Activated naive CD8-positive, alpha-beta T cell (primary cell): ENCODE data around the gene RABEP2.

Experiments
- H3K27ac Mint-ChIP-seq: one replicate; pipeline ENCODE4 v1.8.0; 2021; ENCODE audit warnings: mixed read lengths
- H3K27me3 Mint-ChIP-seq: one replicate; pipeline ENCODE4 v1.8.0; 2021; ENCODE audit warnings: mixed read lengths
- H3K36me3 Mint-ChIP-seq: one replicate; pipeline ENCODE4 v1.8.0; 2021; ENCODE audit warnings: mixed read lengths
- H3K4me1 Mint-ChIP-seq: one replicate; pipeline ENCODE4 v1.8.0; 2021; ENCODE audit warnings: low read depth, mixed read lengths
- H3K4me3 Mint-ChIP-seq: one replicate; pipeline ENCODE4 v1.8.0; 2021; ENCODE audit warnings: mild to moderate bottlenecking, mixed read lengths
- H3K9me3 Mint-ChIP-seq: one replicate; pipeline ENCODE4 v1.8.0; 2021; ENCODE audit warnings: low read depth, mixed read lengths

RABEP2 gene

GRCh38 chr16:28923652-28924398, 1.2 kb downstream of the RABEP2 start:
- no peaks in the 10 kb centered on the region for H3K9me3 Mint-ChIP-seq
- H3K4me3 Mint-ChIP-seq, result peak overlapping the region; percentile 71
- H3K4me1 Mint-ChIP-seq, result peaks cover 19% of the 10 kb centered on the region
- H3K27me3 Mint-ChIP-seq, result no peaks in the 10 kb centered on the region
- peaks cover 5% of the 10 kb centered on the region for H3K36me3 Mint-ChIP-seq
- H3K27ac Mint-ChIP-seq, result peak overlapping the region; percentile 41

GRCh38 chr16:28923231-28923587, 1.8 kb downstream of the RABEP2 start:
- peak overlapping the region; percentile 41 for H3K27ac Mint-ChIP-seq
- H3K9me3 Mint-ChIP-seq, result no peaks in the 10 kb centered on the region
- H3K4me3 Mint-ChIP-seq, result peak overlapping the region; percentile 71
- no peaks in the 10 kb centered on the region for H3K27me3 Mint-ChIP-seq
- H3K4me1 Mint-ChIP-seq, result peaks cover 19% of the 10 kb centered on the region
- peaks cover 5% of the 10 kb centered on the region for H3K36me3 Mint-ChIP-seq

GRCh38 chr16:28918698-28919097, 6.3 kb downstream of the RABEP2 start:
- peaks cover 6% of the 10 kb centered on the region for H3K4me1 Mint-ChIP-seq
- H3K27me3 Mint-ChIP-seq, result no peaks in the 10 kb centered on the region
- peaks cover 14% of the 10 kb centered on the region for H3K36me3 Mint-ChIP-seq
- H3K27ac Mint-ChIP-seq, result no peak overlapping the region
- H3K4me3 Mint-ChIP-seq, result no peak overlapping the region
- H3K9me3 Mint-ChIP-seq, result no peaks in the 10 kb centered on the region

- Mint-ChIP-seq H3K36me3 (peaks cover 11% of the 10 kb centered on the region), H3K9me3 (no peaks in the 10 kb centered on the region), H3K27ac (no peak overlapping the region), H3K4me3 (no peak overlapping the region), H3K27me3 (no peaks in the 10 kb centered on the region), H3K4me1 (peaks cover 2% of the 10 kb centered on the region)
Measured at GRCh38 chr16:28917095-28917494, 7.9 kb downstream of the RABEP2 start.

- H3K9me3 Mint-ChIP-seq, result no peaks in the 10 kb centered on the region
- no peaks in the 10 kb centered on the region for H3K27me3 Mint-ChIP-seq
- no peak overlapping the region for H3K4me3 Mint-ChIP-seq
- no peak overlapping the region for H3K27ac Mint-ChIP-seq
- H3K4me1 Mint-ChIP-seq, result no peaks in the 10 kb centered on the region
- peaks cover 9% of the 10 kb centered on the region for H3K36me3 Mint-ChIP-seq
Measured at GRCh38 chr16:28915181-28915580, 9.9 kb downstream of the RABEP2 start.

- Mint-ChIP-seq H3K9me3 (no peaks in the 10 kb centered on the region), H3K36me3 (peaks cover 9% of the 10 kb centered on the region), H3K4me3 (no peak overlapping the region), H3K27me3 (no peaks in the 10 kb centered on the region), H3K27ac (no peak overlapping the region), H3K4me1 (no peaks in the 10 kb centered on the region)
Measured at GRCh38 chr16:28913946-28914724, 10.9 kb downstream of the RABEP2 start.

- H3K9me3 Mint-ChIP-seq, result no peaks in the 10 kb centered on the region
- no peak overlapping the region for H3K27ac Mint-ChIP-seq
- H3K4me3 Mint-ChIP-seq, result no peak overlapping the region
- peaks cover 9% of the 10 kb centered on the region for H3K36me3 Mint-ChIP-seq
- no peaks in the 10 kb centered on the region for H3K4me1 Mint-ChIP-seq
- no peaks in the 10 kb centered on the region for H3K27me3 Mint-ChIP-seq
Measured at GRCh38 chr16:28912558-28912957, 12.5 kb downstream of the RABEP2 start.

- H3K4me1 Mint-ChIP-seq, result no peaks in the 10 kb centered on the region
- no peak overlapping the region for H3K27ac Mint-ChIP-seq
- no peaks in the 10 kb centered on the region for H3K27me3 Mint-ChIP-seq
- no peak overlapping the region for H3K4me3 Mint-ChIP-seq
- H3K9me3 Mint-ChIP-seq, result no peaks in the 10 kb centered on the region
- H3K36me3 Mint-ChIP-seq, result peaks cover 4% of the 10 kb centered on the region
Measured at GRCh38 chr16:28910086-28911031, 14.7 kb downstream of the RABEP2 start.

GRCh38 chr16:28905800-28906372, 19.2 kb downstream of the RABEP2 start:
- Mint-ChIP-seq H3K4me1 (peaks cover 4% of the 10 kb centered on the region), H3K36me3 (no peaks in the 10 kb centered on the region), H3K4me3 (no peak overlapping the region), H3K27me3 (no peaks in the 10 kb centered on the region), H3K27ac (no peak overlapping the region), H3K9me3 (no peaks in the 10 kb centered on the region)

- no peaks in the 10 kb centered on the region for H3K27me3 Mint-ChIP-seq
- no peaks in the 10 kb centered on the region for H3K9me3 Mint-ChIP-seq
- H3K27ac Mint-ChIP-seq, result no peak overlapping the region
- H3K4me3 Mint-ChIP-seq, result no peak overlapping the region
- no peaks in the 10 kb centered on the region for H3K36me3 Mint-ChIP-seq
- H3K4me1 Mint-ChIP-seq, result peaks cover 4% of the 10 kb centered on the region
Measured at GRCh38 chr16:28905229-28905754, 19.7 kb downstream of the RABEP2 start.

GRCh38 chr16:28904828-28905227, 20.2 kb downstream of the RABEP2 start:
- H3K36me3 Mint-ChIP-seq, result no peaks in the 10 kb centered on the region
- H3K27me3 Mint-ChIP-seq, result no peaks in the 10 kb centered on the region
- no peak overlapping the region for H3K4me3 Mint-ChIP-seq
- H3K4me1 Mint-ChIP-seq, result peaks cover 4% of the 10 kb centered on the region
- no peak overlapping the region for H3K27ac Mint-ChIP-seq
- no peaks in the 10 kb centered on the region for H3K9me3 Mint-ChIP-seq

- Mint-ChIP-seq H3K4me1 (peaks cover 4% of the 10 kb centered on the region), H3K9me3 (no peaks in the 10 kb centered on the region), H3K27ac (no peak overlapping the region), H3K4me3 (no peak overlapping the region), H3K27me3 (no peaks in the 10 kb centered on the region), H3K36me3 (no peaks in the 10 kb centered on the region)
Measured at GRCh38 chr16:28904363-28904762, 20.7 kb downstream of the RABEP2 start.

GRCh38 chr16:28903344-28904042, 21.5 kb downstream of the RABEP2 start:
- H3K27me3 Mint-ChIP-seq, result no peaks in the 10 kb centered on the region
- H3K9me3 Mint-ChIP-seq, result no peaks in the 10 kb centered on the region
- H3K4me3 Mint-ChIP-seq, result no peak overlapping the region
- H3K27ac Mint-ChIP-seq, result no peak overlapping the region
- peaks cover 4% of the 10 kb centered on the region for H3K4me1 Mint-ChIP-seq
- H3K36me3 Mint-ChIP-seq, result no peaks in the 10 kb centered on the region

GRCh38 chr16:28902909-28903308, 22.1 kb downstream of the RABEP2 start:
- Mint-ChIP-seq H3K4me3 (no peak overlapping the region), H3K4me1 (peaks cover 4% of the 10 kb centered on the region), H3K36me3 (no peaks in the 10 kb centered on the region), H3K27ac (no peak overlapping the region), H3K9me3 (no peaks in the 10 kb centered on the region), H3K27me3 (no peaks in the 10 kb centered on the region)
